HepG2 (cell line): ENCODE data around the gene C3orf18. TPM values are rescaled to one million over a fixed set of nuclear protein-coding genes. Genes with fewer than 3 reads are reported as not detected.

Source experiments
- ATAC-seq: fragments of 200-7000 bp; cut with Tn5 transposase; 3 replicates; pipeline ENCODE4 v1.9.1; 2020; ENCODE audit warnings: mild to moderate bottlenecking, moderate library complexity
- BruUV-seq: library from RNA; stranded (reverse); fragments of 400-500 nt; replicated peaks from 2 replicates; lab custom pipeline; 2021; lab: Mats Ljungman, UMichigan
- CTCF ChIA-PET: fragments of 300-600 bp; formaldehyde crosslinking; extraction: SDS; loops from one replicate; lab custom pipeline; 2021; ENCODE audit warnings: low total read pairs, inconsistent platforms, low intra/inter-chr PET ratio; lab: Yijun Ruan, JAX
- POLR2A ChIA-PET: fragments of 350-600 bp; sonication (Branson Sonifier 250); formaldehyde crosslinking; loops from one replicate; lab custom pipeline; 2020; ENCODE audit warnings: antibody characterized with exemption, inconsistent platforms; lab: Yijun Ruan, JAX
- DNase-seq: peaks from one replicate; pipeline ENCODE4 v3.0.0-alpha.2; 2015; ENCODE audit warnings: low spot score
- FAIRE-seq: peaks from 3 replicates; lab custom pipeline; 2011; peaks lifted over from hg19 to GRCh38; lab: Jason Lieb, UNC
- H2AFZ ChIP-seq: one replicate; pipeline ENCODE4 v1.6.1; 2011; ENCODE audit warnings: low read length, inconsistent platforms
- H3K27ac ChIP-seq: fragments of 300-600 bp; 3 replicates; pipeline ENCODE4 v1.8.0; 2011; ENCODE audit warnings: mixed run types, mild to moderate bottlenecking, mixed read lengths, low read length, inconsistent platforms; ENCODE audit not compliant: insufficient read depth; ENCODE audit errors: extremely low read length
- H3K27me3 ChIP-seq, 2 experiments: fragments of 200-600 bp in 1 of 2; 2 replicates in 1 of 2; 3 replicates in 1 of 2; pipeline versions ENCODE4 v1.6.0 to v1.8.0; 2011; ENCODE audit warnings: low read length in 2 of 2, mild to moderate bottlenecking in 2 of 2, moderate library complexity in 2 of 2, inconsistent platforms in 1 of 2; ENCODE audit not compliant: insufficient read depth in 2 of 2, control insufficient read depth in 1 of 2
- H3K36me3 ChIP-seq, 2 experiments: fragments of 200-600 bp in 1 of 2; replicated peaks in 1 of 2; 2 replicates in 1 of 2; 3 replicates in 1 of 2; pipeline versions ENCODE4 v1.5.1 to v1.8.0; 2011; ENCODE audit warnings: low read length in 2 of 2, inconsistent platforms in 1 of 2; ENCODE audit not compliant: insufficient read depth in 2 of 2, control insufficient read depth in 1 of 2
- H3K4me1 ChIP-seq: 2 replicates; pipeline ENCODE4 v1.5.1; 2012; ENCODE audit warnings: low read length, inconsistent platforms; ENCODE audit not compliant: insufficient read depth
- H3K4me2 ChIP-seq: 2 replicates; pipeline ENCODE4 v1.6.0; 2011; ENCODE audit warnings: low read depth, low read length, inconsistent platforms
- H3K4me3 ChIP-seq, 3 experiments: fragments of 200-600 bp in 1 of 3; sonication (generic), shearing (Covaris generic) in 1 of 3; replicated peaks in 1 of 3; 2 replicates each; pipeline ENCODE4 v1.5.1; 2011 to 2016; ENCODE audit warnings: low read length in 3 of 3, inconsistent platforms in 2 of 3, low read depth in 2 of 3, mild to moderate bottlenecking in 2 of 3, control low read depth in 1 of 3, mixed read lengths in 1 of 3; ENCODE audit not compliant: insufficient read depth in 1 of 3
- H3K79me2 ChIP-seq: one replicate; pipeline ENCODE4 v1.6.1; 2011; ENCODE audit warnings: low read length, inconsistent platforms; ENCODE audit not compliant: insufficient read depth
- H3K9ac ChIP-seq: 2 replicates; pipeline ENCODE4 v1.6.0; 2011; ENCODE audit warnings: mild to moderate bottlenecking, low read depth, low read length, inconsistent platforms; ENCODE audit not compliant: insufficient read depth
- H3K9me3 ChIP-seq: 2 replicates; pipeline ENCODE4 v1.5.1; 2012; ENCODE audit warnings: mild to moderate bottlenecking, low read length
- H4K20me1 ChIP-seq: 2 replicates; pipeline ENCODE4 v1.6.0; 2011; ENCODE audit warnings: inconsistent platforms, mild to moderate bottlenecking, low read length, moderate library complexity; ENCODE audit not compliant: insufficient read depth
- GTF3A ChIP-seq: sonication (generic); formaldehyde crosslinking; conservative IDR thresholded peaks from 2 replicates; pipeline ENCODE4 v1.4.0; 2020; ENCODE audit warnings: mild to moderate bottlenecking, missing genetic modification reagents
- KLF15 ChIP-seq: sonication (generic); formaldehyde crosslinking; IDR thresholded peaks from 2 replicates; pipeline ENCODE4 v1.8.1; 2023; ENCODE audit warnings: borderline replicate concordance, mild to moderate bottlenecking, inconsistent platforms, missing genetic modification reagents, mixed read lengths
- PTBP1 ChIP-seq: fragments of 200-400 bp; formaldehyde crosslinking; IDR thresholded peaks from 2 replicates; pipeline ENCODE4 v1.6.1; 2018; ENCODE audit warnings: low read length, low read depth; ENCODE audit not compliant: poor library complexity, severe bottlenecking
- SMYD3 ChIP-seq: sonication (generic); formaldehyde crosslinking; IDR thresholded peaks from 2 replicates; pipeline ENCODE4 v1.8.1; 2023; ENCODE audit warnings: mild to moderate bottlenecking, missing genetic modification reagents
- ZNF180 ChIP-seq: sonication (generic); formaldehyde crosslinking; IDR thresholded peaks from 2 replicates; pipeline ENCODE4 v1.4.0; 2020; ENCODE audit warnings: low read depth, missing genetic modification reagents, borderline replicate concordance
- ZNF296 ChIP-seq: sonication (generic); formaldehyde crosslinking; conservative IDR thresholded peaks from 2 replicates; pipeline ENCODE4 v1.5.0; 2020; ENCODE audit warnings: mild to moderate bottlenecking, missing genetic modification reagents
- ZNF335 ChIP-seq: sonication (generic); formaldehyde crosslinking; IDR thresholded peaks from 2 replicates; pipeline ENCODE4 v1.4.0; 2020; ENCODE audit warnings: missing genetic modification reagents
- WGBS: methylation state at CpG from one replicate; pipeline ENCODE4 v1.1.6; 2017; ENCODE audit warnings: low lambda C conversion rate; 5-methylcytosine and 5-hydroxymethylcytosine counted together
- in situ Hi-C: cut with HindIII; loops from 2 replicates; pipeline ENCODE4 v1.10.0; 2017; ENCODE audit warnings: low pct_unique_long_range_greater_than_20kb; ENCODE audit not compliant: extremely low pct_ligation_motif_present
- intact Hi-C: fragments of 100-400 bp; cut with micrococcal nuclease; formaldehyde crosslinking; loops from one replicate; pipeline ENCODE4 v1.10.0; 2022; ENCODE audit not compliant: unreplicated experiment
- polyA plus RNA-seq, 8 experiments: library from polyadenylated mRNA; depleted of rRNA in 3 of 8; stranded (reverse) in 7 of 8; unstranded in 1 of 8; fragments of >200 nt; fragmentation: Illumina TruSeq in 4 of 8; extraction: Trizol in 4 of 8; gene quantifications; 2 replicates each; pipeline versions ENCODE4 v1.2.1 to v1.2.3, GENCODE V29; 2011 to 2016; ENCODE audit warnings: low read depth in 4 of 8, missing spikeins in 1 of 8, mixed read lengths in 1 of 8; ENCODE audit not compliant: insufficient read depth in 1 of 8
- total RNA-seq, 5 experiments: library from RNA; depleted of rRNA; stranded (reverse); fragments of >200 nt; fragmentation: Illumina TruSeq; extraction: Trizol; gene quantifications; 2 replicates each; pipeline ENCODE4 v1.2.3, GENCODE V29; 2016; ENCODE audit warnings: low read depth in 1 of 5
- TF ChIP-seq, protein P1 (sequence below): sonication (generic); formaldehyde crosslinking; IDR thresholded peaks from 2 replicates; pipeline ENCODE4 v1.5.0; 2020; ENCODE audit warnings: mild to moderate bottlenecking, missing genetic modification reagents

Gene C3orf18
- total and polyA plus RNA-seq, 2 of the 13 experiments (the other 11 are each of a cell fraction or from before 2014, with no cell fraction given): 1.6 to 4.8 TPM

DNA sequence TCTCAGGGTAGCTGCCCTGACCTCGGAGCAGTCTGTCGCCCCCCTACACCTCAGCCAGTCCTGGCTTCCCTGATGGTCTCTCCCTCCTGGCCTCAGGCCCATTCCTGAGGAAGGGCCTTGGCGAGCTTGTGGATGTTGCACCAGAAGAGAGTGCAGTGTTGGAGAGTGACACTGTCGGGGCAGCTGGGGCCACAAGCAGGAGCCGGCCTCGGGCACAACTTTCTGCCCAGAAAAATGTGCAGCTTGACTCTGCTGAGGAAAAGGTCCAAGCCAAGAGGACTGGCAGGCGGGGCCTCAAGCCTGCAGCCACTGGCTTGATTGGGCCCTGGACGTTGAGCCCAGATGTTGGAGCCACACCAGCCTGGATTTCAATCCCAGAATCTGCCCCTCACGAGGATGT lies 14.5 kb upstream of the C3orf18 start:
- H3K27ac ChIP-seq: no peak overlapping the region
- H3K4me2 ChIP-seq: no peak overlapping the region
- DNase-seq (no peak), FAIRE-seq (no peak), ATAC-seq (no peak)
- no peaks in the 10 kb centered on the region for H4K20me1 ChIP-seq
- no peak for TF ChIP-seq PTBP1
- no peak for TF ChIP-seq ZNF180
- no peak for TF ChIP-seq ZNF335 (CRISPR knock-in tag)
- TF ChIP-seq ZNF296 (CRISPR knock-in tag): no peak
- TF ChIP-seq GTF3A (CRISPR knock-in tag): no peak
- TF ChIP-seq, protein P1, sequence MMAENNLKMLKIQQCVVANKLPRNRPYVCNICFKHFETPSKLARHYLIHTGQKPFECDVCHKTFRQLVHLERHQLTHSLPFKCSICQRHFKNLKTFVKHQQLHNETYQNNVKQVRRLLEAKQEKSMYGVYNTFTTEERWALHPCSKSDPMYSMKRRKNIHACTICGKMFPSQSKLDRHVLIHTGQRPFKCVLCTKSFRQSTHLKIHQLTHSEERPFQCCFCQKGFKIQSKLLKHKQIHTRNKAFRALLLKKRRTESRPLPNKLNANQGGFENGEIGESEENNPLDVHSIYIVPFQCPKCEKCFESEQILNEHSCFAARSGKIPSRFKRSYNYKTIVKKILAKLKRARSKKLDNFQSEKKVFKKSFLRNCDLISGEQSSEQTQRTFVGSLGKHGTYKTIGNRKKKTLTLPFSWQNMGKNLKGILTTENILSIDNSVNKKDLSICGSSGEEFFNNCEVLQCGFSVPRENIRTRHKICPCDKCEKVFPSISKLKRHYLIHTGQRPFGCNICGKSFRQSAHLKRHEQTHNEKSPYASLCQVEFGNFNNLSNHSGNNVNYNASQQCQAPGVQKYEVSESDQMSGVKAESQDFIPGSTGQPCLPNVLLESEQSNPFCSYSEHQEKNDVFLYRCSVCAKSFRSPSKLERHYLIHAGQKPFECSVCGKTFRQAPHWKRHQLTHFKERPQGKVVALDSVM (CRISPR knock-in tag): no peak
- TF ChIP-seq KLF15: no peak
- TF ChIP-seq SMYD3: no peak
- intact Hi-C loops: no loop called here
- H3K36me3 ChIP-seq: no peaks in the 10 kb centered on the region; a peak in 2 of 5 replicates
- no peaks in the 10 kb centered on the region for H3K9me3 ChIP-seq
- CTCF ChIA-PET: no interaction called here
- POLR2A ChIA-PET: interaction anchor here (1.1 to 4.3 kb wide), 3 partner anchors 10 to 30 kb away, joined by 3 to 20 read pairs (median 8); partner anchors contain the start of gene CISH
- no peak overlapping the region for H3K9ac ChIP-seq
- H3K4me1 ChIP-seq: peaks cover 58% of the 10 kb centered on the region
- in situ Hi-C loops: no loop called here
- no peak overlapping the region for H3K4me3 ChIP-seq
- whole genome bisulfite sequencing: 83% methylated on average over 8 of the region's 9 CpGs
- no TSS peak for BruUV-seq
- H3K27me3 ChIP-seq: no peaks in the 10 kb centered on the region
- H2AFZ ChIP-seq: no peak overlapping the region
- no peaks in the 10 kb centered on the region for H3K79me2 ChIP-seq
